ENCODE results near the gene SRXN1. TPM values are rescaled to one million over a fixed set of nuclear protein-coding genes. Genes with fewer than 3 reads are reported as not detected.

Gene SRXN1
- total and polyA plus RNA-seq, 9 of the 15 experiments (the other 6 are each of a cell fraction or from before 2014, with no cell fraction given): 6.8 to 36.4 (median 21.6) TPM

DNA sequence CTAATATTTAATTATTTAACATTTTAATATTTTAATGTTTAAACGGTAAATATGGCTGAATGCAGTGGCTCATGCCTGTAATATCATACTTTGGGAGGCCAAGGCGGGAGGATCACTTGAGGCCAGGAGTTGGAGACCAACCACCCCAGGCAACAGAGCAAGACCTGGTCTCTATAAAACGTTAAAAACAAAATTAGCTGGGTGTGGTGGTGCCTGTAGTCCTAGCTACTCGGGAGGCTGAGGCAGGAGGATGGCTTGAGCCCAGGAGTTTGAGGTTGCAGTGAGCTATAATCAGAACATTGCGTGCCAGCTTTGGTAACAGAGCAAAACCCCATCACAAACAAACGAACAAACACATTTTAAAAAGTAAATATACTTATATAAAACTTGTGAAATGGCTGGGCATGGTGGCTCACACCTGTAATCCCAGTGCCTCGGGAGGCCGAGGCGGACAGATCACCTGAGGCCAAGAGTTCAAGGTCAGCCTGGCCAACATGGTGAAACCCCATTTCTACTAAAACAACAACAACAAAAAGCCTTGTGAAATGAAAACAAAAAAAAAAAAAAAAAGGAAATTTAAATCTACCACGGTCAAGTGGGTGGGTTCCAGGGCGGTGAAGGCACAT, 8.2 kb downstream of the SRXN1 start:
- Histone ChIP-seq H3K36me3 (ENCODE audit: control insufficient read depth, insufficient read depth, low read length) (peaks cover 30% of the 10 kb centered on the region), H3K9me3 (replicated peaks; ENCODE audit: control insufficient read depth, insufficient read depth, low read depth, low read length) (no peaks in the 10 kb centered on the region), H3K4me1 (replicated peaks in 1 of 2; ENCODE audit: control insufficient read depth in 2 of 2, insufficient read depth in 2 of 2, low read length in 2 of 2) (peaks cover 18 to 19% of the 10 kb centered on the region in 2 experiments; a peak in 4 of 5 replicates), H3K27me3 (ENCODE audit: control insufficient read depth in 2 of 2, insufficient read depth in 2 of 2, low read length in 2 of 2) (no peaks in the 10 kb centered on the region), H3K27ac (ENCODE audit: extremely low read depth, low read depth, low read length) (no peak overlapping the region), H3K9me1 (ENCODE audit: control insufficient read depth, insufficient read depth, low read length) (no peaks in the 10 kb centered on the region), H2AFZ (ENCODE audit: low read depth, low read length) (peak overlapping the region; percentile 17; the same call in 1 of the 2 replicates), H3K4me2 (ENCODE audit: insufficient read depth, low read length) (no peak overlapping the region), H4K20me1 (replicated peaks; ENCODE audit: control insufficient read depth, insufficient read depth, low read length) (peaks cover 3% of the 10 kb centered on the region; the same call in 1 of the 2 replicates), H3K79me2 (ENCODE audit: control insufficient read depth, insufficient read depth, low read length) (peaks cover 12% of the 10 kb centered on the region), H3K4me3 (no peak overlapping the region), H3K9ac (ENCODE audit: insufficient read depth in 1 of 2, low read depth in 2 of 2, low read length in 2 of 2) (no peak overlapping the region)
- ChIA-PET POLR2A (interaction anchor here (0.6 to 1.3 kb wide), 6 partner anchors 8 to 168 kb away, joined by 3 to 4 read pairs (median 3); partner anchors contain the start of gene CSNK2A1), CTCF (ENCODE audit: low intra/inter-chr PET ratio) (interaction anchor here (2.7 kb wide), 1 partner anchor 82 kb away, joined by 17 read pairs; no protein-coding TSS in a partner anchor)
- no peak for FAIRE-seq
- intact Hi-C loops (cut with micrococcal nuclease): loop anchor here (1.0 to 10.0 kb wide), 2 partner anchors 84 to 290 kb away; no protein-coding TSS in a partner anchor
- 65% methylated on average over 7 of the region's 11 CpGs for WGBS (ENCODE audit: insufficient coverage, low coverage, missing lambda C conversion rate)
- in situ Hi-C loops (cut with MboI): loop anchor here (5.0 kb wide), 1 partner anchor 88 kb away; no protein-coding TSS in a partner anchor
- ATAC-seq: no peak
- BruUV-seq (replicated peaks): no TSS peak
- DNase-seq (ENCODE audit: extremely low read depth in 1 of 4, low spot score in 3 of 4): no peak
- TF ChIP-seq, protein P1, sequence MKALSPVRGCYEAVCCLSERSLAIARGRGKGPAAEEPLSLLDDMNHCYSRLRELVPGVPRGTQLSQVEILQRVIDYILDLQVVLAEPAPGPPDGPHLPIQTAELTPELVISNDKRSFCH (CRISPR knock-in tag; IDR thresholded peaks at IDR 0.05): no peak
- TF ChIP-seq, protein P1 (tag; IDR thresholded peaks at IDR 0.05): no peak
- TF ChIP-seq TAF1 (IDR thresholded peaks at IDR 0.05; ENCODE audit: control insufficient read depth, extremely low read depth, insufficient read depth, low read length, severe bottlenecking): no peak
- no peak for TF ChIP-seq ESRRA (IDR thresholded peaks at IDR 0.05; ENCODE audit: borderline replicate concordance, low read depth)
- TF ChIP-seq, protein P2, sequence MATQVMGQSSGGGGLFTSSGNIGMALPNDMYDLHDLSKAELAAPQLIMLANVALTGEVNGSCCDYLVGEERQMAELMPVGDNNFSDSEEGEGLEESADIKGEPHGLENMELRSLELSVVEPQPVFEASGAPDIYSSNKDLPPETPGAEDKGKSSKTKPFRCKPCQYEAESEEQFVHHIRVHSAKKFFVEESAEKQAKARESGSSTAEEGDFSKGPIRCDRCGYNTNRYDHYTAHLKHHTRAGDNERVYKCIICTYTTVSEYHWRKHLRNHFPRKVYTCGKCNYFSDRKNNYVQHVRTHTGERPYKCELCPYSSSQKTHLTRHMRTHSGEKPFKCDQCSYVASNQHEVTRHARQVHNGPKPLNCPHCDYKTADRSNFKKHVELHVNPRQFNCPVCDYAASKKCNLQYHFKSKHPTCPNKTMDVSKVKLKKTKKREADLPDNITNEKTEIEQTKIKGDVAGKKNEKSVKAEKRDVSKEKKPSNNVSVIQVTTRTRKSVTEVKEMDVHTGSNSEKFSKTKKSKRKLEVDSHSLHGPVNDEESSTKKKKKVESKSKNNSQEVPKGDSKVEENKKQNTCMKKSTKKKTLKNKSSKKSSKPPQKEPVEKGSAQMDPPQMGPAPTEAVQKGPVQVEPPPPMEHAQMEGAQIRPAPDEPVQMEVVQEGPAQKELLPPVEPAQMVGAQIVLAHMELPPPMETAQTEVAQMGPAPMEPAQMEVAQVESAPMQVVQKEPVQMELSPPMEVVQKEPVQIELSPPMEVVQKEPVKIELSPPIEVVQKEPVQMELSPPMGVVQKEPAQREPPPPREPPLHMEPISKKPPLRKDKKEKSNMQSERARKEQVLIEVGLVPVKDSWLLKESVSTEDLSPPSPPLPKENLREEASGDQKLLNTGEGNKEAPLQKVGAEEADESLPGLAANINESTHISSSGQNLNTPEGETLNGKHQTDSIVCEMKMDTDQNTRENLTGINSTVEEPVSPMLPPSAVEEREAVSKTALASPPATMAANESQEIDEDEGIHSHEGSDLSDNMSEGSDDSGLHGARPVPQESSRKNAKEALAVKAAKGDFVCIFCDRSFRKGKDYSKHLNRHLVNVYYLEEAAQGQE (IDR thresholded peaks at IDR 0.05; ENCODE audit: borderline replicate concordance): no peak
- TF ChIP-seq, protein P2 (CRISPR knock-in tag; IDR thresholded peaks at IDR 0.05; ENCODE audit: low read depth): no peak
- TF ChIP-seq, protein P3, sequence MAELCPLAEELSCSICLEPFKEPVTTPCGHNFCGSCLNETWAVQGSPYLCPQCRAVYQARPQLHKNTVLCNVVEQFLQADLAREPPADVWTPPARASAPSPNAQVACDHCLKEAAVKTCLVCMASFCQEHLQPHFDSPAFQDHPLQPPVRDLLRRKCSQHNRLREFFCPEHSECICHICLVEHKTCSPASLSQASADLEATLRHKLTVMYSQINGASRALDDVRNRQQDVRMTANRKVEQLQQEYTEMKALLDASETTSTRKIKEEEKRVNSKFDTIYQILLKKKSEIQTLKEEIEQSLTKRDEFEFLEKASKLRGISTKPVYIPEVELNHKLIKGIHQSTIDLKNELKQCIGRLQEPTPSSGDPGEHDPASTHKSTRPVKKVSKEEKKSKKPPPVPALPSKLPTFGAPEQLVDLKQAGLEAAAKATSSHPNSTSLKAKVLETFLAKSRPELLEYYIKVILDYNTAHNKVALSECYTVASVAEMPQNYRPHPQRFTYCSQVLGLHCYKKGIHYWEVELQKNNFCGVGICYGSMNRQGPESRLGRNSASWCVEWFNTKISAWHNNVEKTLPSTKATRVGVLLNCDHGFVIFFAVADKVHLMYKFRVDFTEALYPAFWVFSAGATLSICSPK (IDR thresholded peaks at IDR 0.05; ENCODE audit: borderline replicate concordance): no peak

Data from K562 (cell line).